ENCODE results near the gene GJD3.

GJD3 gene

GRCh38 chr17:40321961-40322357, 42.6 kb downstream of the GJD3 start:
- no peak for DNase-seq

DNA sequence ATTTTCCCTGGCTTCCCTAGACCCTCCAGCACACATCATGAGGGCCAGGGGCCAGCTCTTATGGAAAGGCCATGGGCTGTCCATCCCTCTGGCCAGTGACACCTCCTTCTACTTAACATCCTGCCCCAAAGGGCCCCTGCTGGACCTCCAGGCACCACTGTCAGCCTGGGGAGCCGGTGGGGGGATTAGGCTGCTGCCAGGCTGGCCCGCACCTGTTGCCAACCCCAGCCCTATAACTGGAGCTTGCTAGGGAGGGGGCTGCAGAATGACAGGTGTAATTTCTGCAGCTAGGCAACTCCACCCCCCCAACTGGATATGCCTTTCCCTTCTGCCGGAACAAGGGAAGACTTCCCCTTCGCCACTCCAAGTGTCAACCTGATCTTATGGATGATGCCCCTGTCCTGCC, 43.0 kb downstream of the GJD3 start:
- DNase-seq = peak; percentile 12

DNA sequence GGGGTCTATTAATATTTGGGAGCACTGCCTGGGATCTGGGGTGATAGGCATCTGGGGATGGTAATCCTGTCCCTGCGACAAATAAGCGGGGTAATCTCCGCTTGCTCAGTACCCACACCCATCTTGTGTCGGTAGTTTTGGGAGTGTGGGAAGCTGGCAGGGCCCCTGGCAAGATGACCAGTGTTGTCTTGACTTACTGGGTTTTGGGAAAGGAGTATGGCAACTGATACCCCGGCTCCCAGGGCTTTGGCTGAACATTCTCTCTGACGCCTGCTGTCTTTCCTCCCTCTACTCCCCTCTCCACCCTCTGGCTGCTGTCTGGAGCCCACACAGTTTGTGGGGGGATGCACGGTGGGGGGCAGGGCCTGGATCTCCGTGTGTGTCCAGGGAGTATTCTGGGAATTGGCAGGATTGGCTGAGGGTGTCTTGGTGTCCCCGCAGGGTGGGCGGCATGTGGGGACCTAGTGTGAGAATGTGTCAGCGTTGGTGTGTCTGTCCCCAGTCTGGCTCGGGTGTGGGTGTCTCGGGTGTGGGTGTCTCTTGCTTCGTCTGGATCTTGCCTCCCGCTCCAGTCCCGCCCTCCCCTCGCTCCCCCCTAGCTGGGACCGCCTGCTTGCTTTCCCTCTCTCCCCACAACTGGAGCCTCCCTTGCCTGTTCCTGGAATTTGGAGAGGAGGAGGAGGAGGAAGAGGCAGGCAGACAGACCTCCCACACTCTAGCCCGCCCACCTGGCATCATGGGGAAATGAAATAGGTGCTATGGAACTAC, 43.6 kb downstream of the GJD3 start:
- peak; percentile 18 for DNase-seq

- peak; percentile 67 for DNase-seq
Observed at GRCh38 chr17:40319651-40320540, 44.6 kb downstream of the GJD3 start.

- peak; percentile 11 for DNase-seq
Observed at GRCh38 chr17:40318830-40319391, 45.6 kb downstream of the GJD3 start.

GRCh38 chr17:40317880-40318829, 46.4 kb downstream of the GJD3 start:
- peak; percentile 91 for DNase-seq

DNA sequence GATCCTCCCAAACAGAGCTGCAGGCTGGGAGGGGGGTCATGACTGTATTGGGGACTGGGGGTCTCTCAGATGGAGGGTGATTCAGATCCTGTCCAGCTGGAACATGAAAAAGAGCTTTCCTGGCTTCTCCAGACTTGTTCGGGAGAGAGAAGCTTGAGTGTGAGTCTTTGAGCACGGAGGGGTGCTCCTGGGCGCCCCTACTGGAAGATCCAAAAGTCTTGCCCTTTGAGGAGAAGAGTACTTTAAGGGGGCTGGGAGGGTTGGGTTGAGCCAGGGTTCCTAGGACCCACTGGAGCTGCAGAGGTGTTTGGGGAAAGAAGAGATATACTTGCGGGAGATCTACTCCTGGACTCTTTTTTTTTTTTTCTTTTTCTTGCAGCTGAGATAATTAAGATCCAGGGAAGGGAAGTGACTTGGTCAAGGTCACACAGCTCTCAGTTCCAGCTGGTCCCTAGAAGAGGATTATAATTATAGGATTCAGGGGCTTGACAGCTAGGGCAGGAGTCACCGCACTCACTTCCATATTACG, 47.1 kb downstream of the GJD3 start:
- peak; percentile 61 for DNase-seq

GRCh38 chr17:40316571-40317344, 47.8 kb downstream of the GJD3 start:
- DNase-seq = no peak

DNA sequence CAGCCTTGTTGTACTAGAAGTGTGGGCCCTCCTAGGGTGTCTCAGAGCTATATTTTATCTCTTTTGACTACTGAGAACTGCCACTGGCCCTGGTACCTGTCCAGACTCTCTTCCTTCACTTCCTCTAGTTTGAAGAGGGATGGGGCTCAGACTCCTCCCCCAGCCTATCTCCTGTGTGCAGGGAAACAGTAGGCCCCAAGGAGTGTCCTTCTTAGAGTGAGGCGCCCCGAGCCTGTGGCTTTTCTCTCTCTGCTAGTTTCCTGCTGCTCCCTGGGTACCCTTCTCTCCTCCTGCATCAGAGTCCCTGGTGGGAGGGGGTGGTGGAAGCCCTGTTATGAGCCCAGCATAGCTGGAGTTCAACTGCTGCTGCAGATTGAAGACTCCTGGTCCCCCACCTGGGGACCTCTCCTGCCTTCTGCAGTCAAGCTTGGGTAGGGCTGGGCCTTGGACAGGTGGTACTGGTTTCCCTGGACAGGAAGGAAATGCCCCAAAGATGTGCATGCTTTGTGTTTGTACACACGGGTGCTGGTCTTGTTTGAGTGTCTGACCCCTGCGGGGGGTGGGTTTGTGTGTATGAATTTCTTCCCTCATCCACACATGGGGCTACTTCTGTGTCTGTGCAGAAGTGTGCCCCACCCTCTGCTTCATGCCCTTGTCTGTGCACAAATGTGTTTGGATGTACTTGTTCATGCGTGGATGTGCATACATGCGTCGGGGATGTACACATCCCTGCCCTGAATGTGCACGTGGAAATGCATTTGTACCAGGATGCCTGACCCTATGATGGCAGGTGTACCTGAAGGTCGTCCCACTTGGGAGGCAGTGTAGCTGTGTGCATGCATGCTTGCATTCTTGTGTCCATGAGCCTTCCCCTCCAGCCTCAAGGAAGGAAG, 48.6 kb downstream of the GJD3 start:
- no peak for DNase-seq

- no peak for DNase-seq
Observed at GRCh38 chr17:40315206-40315605, 49.3 kb downstream of the GJD3 start.

GRCh38 chr17:40314584-40314956, 50.0 kb downstream of the GJD3 start:
- DNase-seq = peak; percentile 89

DNA sequence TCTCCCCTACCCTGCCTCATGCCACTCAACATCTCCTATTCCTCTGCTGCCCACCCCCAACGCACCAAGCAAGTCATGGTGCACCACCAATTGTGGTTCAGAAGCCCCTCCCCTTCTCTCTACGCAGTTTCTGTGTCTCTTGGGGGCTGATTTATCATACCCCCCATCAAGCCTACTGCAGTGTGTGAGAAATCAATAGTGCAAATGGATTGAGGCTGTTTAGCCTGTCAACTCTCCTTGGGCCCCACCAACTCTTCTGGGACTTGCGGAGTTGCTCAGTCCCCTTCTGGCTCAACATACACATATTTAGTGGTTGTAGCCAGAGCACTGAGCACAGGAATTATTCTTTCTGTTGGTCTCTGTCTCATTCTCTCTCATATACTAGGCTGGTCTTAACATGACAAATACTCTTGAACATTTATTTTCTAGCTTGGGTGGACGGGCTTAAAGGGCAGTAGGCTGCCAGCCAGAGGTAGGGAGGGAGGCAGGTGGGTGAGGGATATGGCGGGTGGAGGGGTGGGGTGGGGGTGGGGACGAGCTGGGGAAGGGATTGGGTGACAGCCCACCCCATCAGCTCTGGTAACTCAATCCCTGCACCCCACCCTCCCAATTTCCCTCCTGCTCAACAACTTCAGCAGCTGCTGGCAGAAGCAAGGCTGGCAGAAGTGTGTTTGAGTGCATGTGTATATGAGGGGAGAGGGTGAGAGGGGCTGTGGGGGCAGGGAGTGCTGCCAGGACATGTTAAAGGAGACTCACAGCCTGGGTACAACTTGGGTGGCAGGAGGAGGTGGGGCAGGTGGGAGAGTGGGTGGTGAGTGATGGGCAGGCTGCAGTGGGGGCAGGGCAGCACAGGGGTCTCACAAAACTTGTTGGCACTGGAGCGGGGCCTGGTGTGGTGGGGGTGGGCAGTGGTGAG, 50.6 kb downstream of the GJD3 start:
- no peak for DNase-seq
